ENCODE measurements around the gene PLEK.
A peak's percentile ranks its signal among the peaks of the same experiment; 100 is the strongest.
"Not testable (repeated sequence)": the region's sequence is repeated elsewhere in the genome, so short reads cannot be mapped to it uniquely, and the experiment has no call there.

The PLEK gene

GRCh38 chr2:68417926-68418325 is 52.8 kb downstream of the PLEK start:
- peak; percentile 31 to 36 for DNase-seq

GRCh38 chr2:68418419-68418818 is 53.3 kb downstream of the PLEK start:
- no peak for DNase-seq

GRCh38 chr2:68418855-68419254 is 53.8 kb downstream of the PLEK start:
- no peak for DNase-seq

- DNase-seq = peak; percentile 40 to 43
Observed at GRCh38 chr2:68420254-68420910, 55.3 kb downstream of the PLEK start.

- DNase-seq = peak; percentile 71 to 83
Observed at GRCh38 chr2:68423966-68424650, 59.0 kb downstream of the PLEK start.

- peak in 1 of 2 donors; percentile 15 for DNase-seq
Observed at GRCh38 chr2:68425503-68425902, 60.4 kb downstream of the PLEK start.

GRCh38 chr2:68426446-68426845 is 61.4 kb downstream of the PLEK start:
- no peak for DNase-seq

- peak; percentile 81 to 84 for DNase-seq
Observed at GRCh38 chr2:68426848-68427579, 61.9 kb downstream of the PLEK start.

- DNase-seq = no peak
Observed at GRCh38 chr2:68428126-68428525, 63.0 kb downstream of the PLEK start.

GRCh38 chr2:68428746-68429145 is 63.7 kb downstream of the PLEK start:
- DNase-seq = no peak

GRCh38 chr2:68429311-68429826 is 64.3 kb downstream of the PLEK start:
- DNase-seq = no peak

- DNase-seq = no peak
Observed at GRCh38 chr2:68431316-68431972, 66.4 kb downstream of the PLEK start.

- DNase-seq = no peak
Observed at GRCh38 chr2:68432696-68433658, 67.9 kb downstream of the PLEK start.

- DNase-seq = peak; percentile 61 to 65
Observed at GRCh38 chr2:68434981-68435380, 69.9 kb downstream of the PLEK start.

- DNase-seq = no peak
Observed at GRCh38 chr2:68435615-68436014, 70.5 kb downstream of the PLEK start.

GRCh38 chr2:68436270-68436669 is 71.2 kb downstream of the PLEK start:
- no peak for DNase-seq

- peak; percentile 69 to 72 for DNase-seq
Observed at GRCh38 chr2:68438455-68439303, 73.6 kb downstream of the PLEK start.

GRCh38 chr2:68441179-68441993 is 76.3 kb downstream of the PLEK start:
- DNase-seq = peak; percentile 98

GRCh38 chr2:68441994-68442322 is 76.9 kb downstream of the PLEK start:
- no peak for DNase-seq

GRCh38 chr2:68446425-68446824 is 81.3 kb downstream of the PLEK start:
- DNase-seq = not testable (repeated sequence)
